B cell (primary cell): Measurements from ENCODE around the gene MMP15.

Experiments used
- CTCF ChIP-seq: fragments of 200-600 bp; IDR thresholded peaks from one replicate; pipeline ENCODE4 v1.8.0; 2022; ENCODE audit warnings: antibody characterized with exemption, mild to moderate bottlenecking
- EZH2 ChIP-seq: IDR thresholded peaks from 2 replicates; pipeline ENCODE4 v1.6.1; 2012; ENCODE audit warnings: borderline replicate concordance, low read depth, mild to moderate bottlenecking, moderate library complexity, low read length; ENCODE audit not compliant: insufficient read depth, poor library complexity, severe bottlenecking

GRCh38 chr16:58051296-58051695 lies 25.7 kb downstream of the MMP15 start:
- TF ChIP-seq CTCF (no peak), EZH2 (no peak)
